HCT116 (cell line): Measurements from ENCODE around the gene TXLNB.

Source experiments
- ELF1 ChIP-seq: IDR thresholded peaks from 2 replicates; pipeline ENCODE4 v1.6.1; 2012; ENCODE audit warnings: low read depth, borderline replicate concordance
- EZH2 ChIP-seq: fragments of 200-600 bp; sonication (generic); IDR thresholded peaks from 2 replicates; pipeline ENCODE4 v1.6.1; 2017; ENCODE audit warnings: antibody characterized with exemption, mixed run types
- EZH2phosphoT487 ChIP-seq: fragments of 200-600 bp; IDR thresholded peaks from 2 replicates; pipeline ENCODE4 v1.6.1; 2018; ENCODE audit warnings: antibody characterized with exemption, borderline replicate concordance
- POLR2A ChIP-seq: IDR thresholded peaks from 2 replicates; pipeline ENCODE4 v1.7.0; 2011; ENCODE audit warnings: borderline replicate concordance; ENCODE audit not compliant: insufficient read depth, insufficient read length; ENCODE audit errors: extremely low read depth
- POLR2AphosphoS5 ChIP-seq: IDR thresholded peaks from 2 replicates; pipeline ENCODE4 v1.6.1; 2011; ENCODE audit warnings: mild to moderate bottlenecking, low read depth, low read length, moderate library complexity
- SRF ChIP-seq: IDR thresholded peaks from 2 replicates; pipeline ENCODE4 v1.6.1; 2012; ENCODE audit warnings: low read depth
- YY1 ChIP-seq: IDR thresholded peaks from 2 replicates; pipeline ENCODE4 v1.6.1; 2011; ENCODE audit warnings: low read length, low read depth, moderate library complexity, mild to moderate bottlenecking; ENCODE audit not compliant: insufficient replicate concordance; ENCODE audit errors: extremely low read depth
- ZFX ChIP-seq: fragments of 450-650 bp; IDR thresholded peaks from 2 replicates; pipeline ENCODE4 v1.6.1; 2017
- TF ChIP-seq, protein P1 (sequence below): IDR thresholded peaks from 2 replicates; pipeline ENCODE4 v1.6.1; 2012; ENCODE audit warnings: low read depth
- TF ChIP-seq, protein P2 (sequence below), 3 experiments: fragments of 200-600 bp in 1 of 3; sonication (generic) in 1 of 3; IDR thresholded peaks in 2 of 3; conservative IDR thresholded peaks in 1 of 3; 2 replicates each; pipeline ENCODE4 v1.5.1; 2012 to 2017; ENCODE audit warnings: low read depth in 2 of 3, low read length in 2 of 3, antibody characterized with exemption in 1 of 3, borderline replicate concordance in 1 of 3, control low read depth in 1 of 3, mild to moderate bottlenecking in 1 of 3, mixed read lengths in 1 of 3, mixed run types in 1 of 3, moderate library complexity in 1 of 3; ENCODE audit not compliant: insufficient read depth in 1 of 3
- TF ChIP-seq, protein P3 (sequence below): IDR thresholded peaks from 2 replicates; pipeline ENCODE4 v1.6.1; 2012

DNA sequence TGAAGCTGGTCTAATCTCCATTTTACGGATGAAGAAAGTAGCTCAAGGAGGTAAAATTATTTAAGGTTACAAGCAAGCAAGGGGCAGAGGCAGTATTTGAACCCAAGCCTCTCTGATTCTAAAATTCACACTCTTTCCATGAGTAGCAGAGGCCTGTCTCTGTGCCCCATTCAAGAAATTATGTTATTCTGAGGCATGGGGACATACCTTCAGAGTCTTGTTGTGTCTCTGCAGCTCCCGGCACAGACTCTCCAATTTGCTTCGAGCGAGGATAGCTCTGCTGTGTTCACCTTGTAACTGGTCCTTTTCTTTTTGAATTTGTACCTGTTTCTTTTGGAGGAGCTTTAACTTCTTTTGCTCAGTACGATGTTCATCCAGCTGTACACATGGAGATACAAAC lies 21.5 kb downstream of the TXLNB start:
- TF ChIP-seq ZFX (no peak), EZH2 (no peak), POLR2A (no peak), ELF1 (no peak), SRF (no peak), POLR2AphosphoS5 (no peak), EZH2phosphoT487 (no peak), YY1 (no peak)
- TF ChIP-seq, protein P1, sequence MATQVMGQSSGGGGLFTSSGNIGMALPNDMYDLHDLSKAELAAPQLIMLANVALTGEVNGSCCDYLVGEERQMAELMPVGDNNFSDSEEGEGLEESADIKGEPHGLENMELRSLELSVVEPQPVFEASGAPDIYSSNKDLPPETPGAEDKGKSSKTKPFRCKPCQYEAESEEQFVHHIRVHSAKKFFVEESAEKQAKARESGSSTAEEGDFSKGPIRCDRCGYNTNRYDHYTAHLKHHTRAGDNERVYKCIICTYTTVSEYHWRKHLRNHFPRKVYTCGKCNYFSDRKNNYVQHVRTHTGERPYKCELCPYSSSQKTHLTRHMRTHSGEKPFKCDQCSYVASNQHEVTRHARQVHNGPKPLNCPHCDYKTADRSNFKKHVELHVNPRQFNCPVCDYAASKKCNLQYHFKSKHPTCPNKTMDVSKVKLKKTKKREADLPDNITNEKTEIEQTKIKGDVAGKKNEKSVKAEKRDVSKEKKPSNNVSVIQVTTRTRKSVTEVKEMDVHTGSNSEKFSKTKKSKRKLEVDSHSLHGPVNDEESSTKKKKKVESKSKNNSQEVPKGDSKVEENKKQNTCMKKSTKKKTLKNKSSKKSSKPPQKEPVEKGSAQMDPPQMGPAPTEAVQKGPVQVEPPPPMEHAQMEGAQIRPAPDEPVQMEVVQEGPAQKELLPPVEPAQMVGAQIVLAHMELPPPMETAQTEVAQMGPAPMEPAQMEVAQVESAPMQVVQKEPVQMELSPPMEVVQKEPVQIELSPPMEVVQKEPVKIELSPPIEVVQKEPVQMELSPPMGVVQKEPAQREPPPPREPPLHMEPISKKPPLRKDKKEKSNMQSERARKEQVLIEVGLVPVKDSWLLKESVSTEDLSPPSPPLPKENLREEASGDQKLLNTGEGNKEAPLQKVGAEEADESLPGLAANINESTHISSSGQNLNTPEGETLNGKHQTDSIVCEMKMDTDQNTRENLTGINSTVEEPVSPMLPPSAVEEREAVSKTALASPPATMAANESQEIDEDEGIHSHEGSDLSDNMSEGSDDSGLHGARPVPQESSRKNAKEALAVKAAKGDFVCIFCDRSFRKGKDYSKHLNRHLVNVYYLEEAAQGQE = no peak
- TF ChIP-seq, protein P2, sequence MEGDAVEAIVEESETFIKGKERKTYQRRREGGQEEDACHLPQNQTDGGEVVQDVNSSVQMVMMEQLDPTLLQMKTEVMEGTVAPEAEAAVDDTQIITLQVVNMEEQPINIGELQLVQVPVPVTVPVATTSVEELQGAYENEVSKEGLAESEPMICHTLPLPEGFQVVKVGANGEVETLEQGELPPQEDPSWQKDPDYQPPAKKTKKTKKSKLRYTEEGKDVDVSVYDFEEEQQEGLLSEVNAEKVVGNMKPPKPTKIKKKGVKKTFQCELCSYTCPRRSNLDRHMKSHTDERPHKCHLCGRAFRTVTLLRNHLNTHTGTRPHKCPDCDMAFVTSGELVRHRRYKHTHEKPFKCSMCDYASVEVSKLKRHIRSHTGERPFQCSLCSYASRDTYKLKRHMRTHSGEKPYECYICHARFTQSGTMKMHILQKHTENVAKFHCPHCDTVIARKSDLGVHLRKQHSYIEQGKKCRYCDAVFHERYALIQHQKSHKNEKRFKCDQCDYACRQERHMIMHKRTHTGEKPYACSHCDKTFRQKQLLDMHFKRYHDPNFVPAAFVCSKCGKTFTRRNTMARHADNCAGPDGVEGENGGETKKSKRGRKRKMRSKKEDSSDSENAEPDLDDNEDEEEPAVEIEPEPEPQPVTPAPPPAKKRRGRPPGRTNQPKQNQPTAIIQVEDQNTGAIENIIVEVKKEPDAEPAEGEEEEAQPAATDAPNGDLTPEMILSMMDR (IDR thresholded peaks at IDR 0.05 in 2 of 3, conservative IDR thresholded peaks at IDR 0.05 in 1 of 3; ENCODE audit: borderline replicate concordance in 1 of 3, insufficient read depth in 1 of 3, low read depth in 2 of 3, low read length in 2 of 3) = no peak
- TF ChIP-seq, protein P3, sequence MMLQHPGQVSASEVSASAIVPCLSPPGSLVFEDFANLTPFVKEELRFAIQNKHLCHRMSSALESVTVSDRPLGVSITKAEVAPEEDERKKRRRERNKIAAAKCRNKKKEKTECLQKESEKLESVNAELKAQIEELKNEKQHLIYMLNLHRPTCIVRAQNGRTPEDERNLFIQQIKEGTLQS = no peak
